Ecto neural progenitor cell (in vitro differentiated cells): ENCODE results near the gene NCMAP.
"Not testable (repeated sequence)": the region's sequence is repeated elsewhere in the genome, so short reads cannot be mapped to it uniquely, and the experiment has no call there.

Experiments
- DNase-seq: peaks from one replicate; pipeline ENCODE4 v3.0.0-alpha.2; 2018; ENCODE audit warnings: low spot score

The NCMAP gene

DNA sequence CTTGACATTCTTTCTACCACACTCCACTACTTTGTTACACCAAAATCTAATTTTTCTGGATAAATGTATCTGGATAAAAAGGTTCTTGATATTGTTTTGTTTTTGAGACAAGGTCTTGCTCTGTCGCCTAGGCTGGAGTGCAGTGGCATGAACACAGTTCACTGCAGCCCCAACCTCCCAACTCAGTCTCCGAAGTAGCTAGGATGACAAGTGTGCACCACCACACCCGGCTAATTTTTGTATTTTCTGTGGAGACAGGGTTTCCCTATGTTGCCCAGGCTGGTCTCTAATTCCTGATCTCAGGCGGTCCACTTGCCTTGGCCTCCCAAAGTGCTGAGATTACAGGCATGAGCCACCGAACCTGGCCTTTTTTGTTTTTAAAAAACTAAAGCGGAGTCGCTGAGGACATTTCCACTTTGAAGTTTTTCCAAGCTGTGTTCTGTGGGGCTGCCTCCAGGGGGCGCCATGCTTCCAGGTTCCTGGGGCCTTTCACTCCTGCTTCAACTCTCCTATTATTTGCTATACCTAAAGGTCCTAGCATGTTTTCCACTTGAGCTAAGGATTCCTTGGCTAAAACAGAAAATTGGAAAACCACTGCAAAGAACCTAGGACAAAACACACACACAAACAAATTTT is 14.1 kb upstream of the NCMAP start:
- peak; percentile 64 for DNase-seq

GRCh38 chr1:24544239-24544638 is 11.6 kb upstream of the NCMAP start:
- no peak for DNase-seq

GRCh38 chr1:24545662-24546061 is 10.2 kb upstream of the NCMAP start:
- no peak for DNase-seq

GRCh38 chr1:24547195-24547594 is 8.7 kb upstream of the NCMAP start:
- DNase-seq = no peak

GRCh38 chr1:24548070-24548469 is 7.8 kb upstream of the NCMAP start:
- no peak for DNase-seq

GRCh38 chr1:24549210-24549609 is 6.7 kb upstream of the NCMAP start:
- not testable (repeated sequence) for DNase-seq

DNA sequence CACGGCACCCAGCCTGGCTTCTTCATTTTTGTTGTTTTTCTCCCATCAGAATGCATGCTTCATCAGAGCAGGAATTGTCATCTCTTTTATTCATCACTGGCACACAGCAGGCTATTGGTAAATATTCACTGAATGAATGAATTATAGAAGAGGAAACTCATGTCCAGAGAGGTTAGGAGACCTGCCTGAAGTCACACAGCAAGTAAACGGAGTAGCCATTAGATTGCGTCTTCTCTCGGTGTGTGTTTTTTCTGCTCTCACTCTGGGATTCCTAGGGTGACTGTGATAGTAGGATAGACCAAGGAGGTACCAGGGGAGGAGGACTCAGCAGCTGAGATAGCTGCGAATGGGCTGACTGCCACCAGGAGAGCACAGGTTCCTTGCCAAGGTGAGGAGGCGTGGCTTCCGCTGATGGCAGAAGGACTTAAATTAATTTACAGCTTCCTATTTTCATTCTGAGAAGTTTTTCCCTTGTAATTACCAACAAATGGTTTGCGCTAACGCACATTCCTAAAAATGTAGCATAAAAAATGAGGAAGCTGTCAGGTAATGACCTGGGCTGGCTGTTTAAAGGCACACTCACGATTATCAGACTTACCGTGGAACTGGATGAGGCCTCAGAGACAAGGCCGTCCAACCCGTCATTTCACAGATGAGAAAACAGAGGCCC is 4.5 kb upstream of the NCMAP start:
- DNase-seq = no peak

DNA sequence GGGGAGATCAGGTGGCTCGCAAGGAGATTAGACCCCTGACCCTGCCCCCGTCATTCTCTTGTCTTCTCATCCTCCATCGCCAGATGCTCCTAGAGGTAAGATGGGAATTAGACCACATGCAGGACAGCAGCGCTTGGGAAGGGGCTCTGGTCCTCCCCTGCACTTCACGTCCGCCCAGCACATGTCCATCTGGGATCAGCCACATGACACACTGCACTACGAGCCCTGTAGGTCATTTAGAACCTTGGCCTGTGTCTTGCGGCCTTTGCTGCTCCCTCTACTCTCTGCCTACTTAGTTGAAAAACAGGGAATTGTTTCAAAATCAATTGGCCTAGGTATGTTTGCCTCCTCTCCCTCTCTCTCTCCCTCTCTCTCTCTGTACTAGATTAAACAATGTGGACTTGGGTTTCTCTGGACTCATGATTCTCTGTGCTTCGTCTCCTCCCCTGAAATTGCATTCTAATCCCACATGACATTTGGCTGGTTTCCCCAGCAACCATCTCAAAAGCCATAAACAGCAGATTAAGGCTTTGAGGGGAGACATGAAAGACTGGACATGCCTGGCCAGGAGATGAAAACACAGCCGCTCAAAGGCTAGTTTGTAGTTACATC is 3.8 kb upstream of the NCMAP start:
- peak; percentile 54 for DNase-seq

DNA sequence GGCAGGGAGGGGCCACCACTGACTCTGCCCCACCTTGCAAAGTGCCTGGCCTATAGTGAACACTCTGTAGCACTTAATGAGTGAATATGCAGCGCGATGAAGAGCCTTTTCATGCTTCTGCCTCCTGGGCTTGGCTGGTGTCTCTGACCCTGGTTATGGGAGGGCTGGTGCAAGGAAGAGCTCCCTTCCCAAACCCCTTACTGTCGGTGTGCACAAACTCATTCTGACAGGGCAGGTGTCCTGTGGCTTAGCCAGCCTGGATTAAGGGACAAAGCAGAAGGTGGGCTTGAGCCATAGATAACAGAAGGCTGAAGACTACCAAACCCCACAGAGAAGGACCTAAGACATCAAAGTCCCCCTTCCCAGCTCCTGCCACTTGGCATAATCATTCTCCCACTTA is 2.0 kb upstream of the NCMAP start:
- DNase-seq = no peak

DNA sequence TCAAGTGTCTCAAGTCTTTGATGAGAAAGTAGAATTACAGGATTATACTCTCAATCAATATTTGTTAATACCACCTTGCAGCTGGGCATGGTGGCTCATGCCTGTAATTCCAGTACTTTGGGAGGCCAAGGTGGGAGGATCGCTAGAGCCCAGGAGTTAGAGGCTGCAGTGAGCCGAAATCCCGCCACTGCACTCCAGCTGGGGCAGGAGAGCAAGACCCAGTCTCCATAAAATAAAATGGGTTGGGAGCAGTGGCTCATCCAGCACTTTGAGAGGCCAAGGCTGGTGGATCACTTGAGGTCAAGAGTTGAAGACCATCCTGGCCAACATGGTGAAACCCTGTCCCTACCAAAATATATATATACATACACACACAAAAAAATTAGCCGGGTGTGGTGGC is 1.2 kb upstream of the NCMAP start:
- DNase-seq = no peak

GRCh38 chr1:24556414-24556795 is 518 bp downstream of the NCMAP start:
- no peak for DNase-seq

DNA sequence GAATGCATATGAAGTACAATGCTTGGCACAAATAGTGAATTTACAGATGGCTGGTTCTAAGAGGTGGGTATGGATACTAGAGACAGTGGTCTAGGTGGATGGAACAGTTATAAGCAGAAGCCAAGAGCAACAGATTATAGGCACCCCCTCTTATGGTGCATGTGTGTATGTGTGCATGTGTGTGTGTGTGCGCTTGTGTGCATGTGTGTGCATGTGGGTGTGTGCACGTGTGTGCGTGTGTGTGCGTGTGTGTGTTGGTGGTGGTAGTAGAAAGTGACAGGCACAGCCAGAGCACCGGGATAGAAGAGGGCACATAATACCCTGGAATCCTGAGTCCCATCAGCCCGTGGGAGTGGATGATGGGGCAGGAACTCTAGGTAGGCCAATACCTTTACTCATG is 1.3 kb downstream of the NCMAP start:
- DNase-seq = no peak

- no peak for DNase-seq
Measured at GRCh38 chr1:24557711-24558131, 1.8 kb downstream of the NCMAP start.

- DNase-seq = no peak
Measured at GRCh38 chr1:24558455-24558854, 2.6 kb downstream of the NCMAP start.

DNA sequence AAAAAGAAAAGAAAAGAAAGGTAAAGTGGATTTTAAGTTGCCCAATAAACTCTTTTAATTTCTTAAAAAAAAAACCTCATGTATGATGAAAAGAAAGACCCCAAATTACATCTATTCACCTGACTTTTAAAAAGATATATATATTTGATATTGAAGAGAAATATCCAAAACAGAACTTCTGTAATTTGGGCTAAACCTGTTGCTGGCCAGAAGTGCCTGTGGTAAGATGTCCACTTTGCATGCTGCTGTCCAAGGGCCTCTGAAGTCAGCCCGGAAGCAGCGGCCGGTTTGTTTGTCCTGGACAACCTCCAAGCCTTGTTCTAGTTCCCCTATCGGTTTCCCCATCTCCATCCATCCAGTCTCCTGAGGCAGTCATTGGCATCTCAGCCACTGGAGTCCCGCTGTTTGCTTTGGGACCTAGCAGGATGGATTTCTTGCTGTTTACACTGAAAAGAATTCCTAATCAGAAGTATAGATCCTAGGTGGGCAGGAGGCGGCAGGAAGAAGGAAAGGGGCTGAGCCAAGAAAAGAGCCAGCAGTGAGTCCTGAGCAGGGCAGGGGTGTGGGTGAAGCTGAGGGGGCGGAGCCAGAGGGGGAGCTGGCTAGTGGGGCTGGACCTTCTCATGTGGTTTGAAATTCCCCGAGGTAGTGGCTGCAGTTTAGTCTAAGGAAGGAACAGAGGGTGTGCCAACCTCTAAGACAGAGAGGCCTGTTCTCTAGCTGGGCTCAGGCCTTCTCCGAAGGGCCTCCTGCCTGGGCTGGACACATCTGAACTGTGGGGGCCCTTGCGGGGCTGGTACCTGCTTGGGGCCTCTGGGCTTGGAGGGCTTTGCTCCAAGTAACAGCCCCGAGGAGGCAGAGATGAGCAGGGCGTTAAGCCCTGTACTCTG is 3.3 kb downstream of the NCMAP start:
- DNase-seq = peak; percentile 60

DNA sequence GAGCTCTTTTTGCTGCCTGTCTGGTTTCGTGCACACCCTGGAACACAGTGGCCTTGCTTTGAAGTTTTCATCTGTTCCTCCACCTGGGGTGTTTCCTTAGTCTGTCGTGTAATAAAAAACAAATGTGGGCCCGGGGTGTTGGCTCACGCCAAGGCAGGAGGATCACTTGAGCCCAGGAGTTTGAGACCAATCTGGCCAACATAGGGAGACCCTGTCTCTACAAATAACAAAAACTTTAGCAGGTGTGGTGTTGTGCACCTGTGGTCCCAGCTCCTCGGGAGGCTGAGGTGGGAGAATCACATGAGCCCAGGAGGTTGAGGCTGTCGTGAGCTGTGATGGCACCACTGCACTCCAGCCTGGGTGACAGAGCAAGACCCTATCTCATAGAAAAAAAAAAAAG is 4.5 kb downstream of the NCMAP start:
- no peak for DNase-seq

- DNase-seq = no peak
Measured at GRCh38 chr1:24562625-24563024, 6.7 kb downstream of the NCMAP start.

GRCh38 chr1:24564695-24565094 is 8.8 kb downstream of the NCMAP start:
- DNase-seq = no peak

- DNase-seq = no peak
Measured at GRCh38 chr1:24566236-24566867, 10.5 kb downstream of the NCMAP start.

GRCh38 chr1:24567792-24568388 is 12.0 kb downstream of the NCMAP start:
- DNase-seq = no peak

- no peak for DNase-seq
Measured at GRCh38 chr1:24568475-24568874, 12.6 kb downstream of the NCMAP start.
